Astrocyte (in vitro differentiated cells and primary cell): ENCODE measurements around the gene GNL2.
"Not testable (repeated sequence)": the region's sequence is repeated elsewhere in the genome, so short reads cannot be mapped to it uniquely, and the experiment has no call there.

Experiments
- EZH2 ChIP-seq: IDR thresholded peaks from 2 replicates; pipeline ENCODE4 v1.6.1; 2012; ENCODE audit warnings: mild to moderate bottlenecking, low read length, inconsistent platforms; ENCODE audit not compliant: insufficient read depth
- TF ChIP-seq, protein P1 (sequence below): IDR thresholded peaks from 2 replicates; pipeline ENCODE4 v1.5.1; 2011; ENCODE audit warnings: low read depth, mild to moderate bottlenecking, inconsistent platforms, low read length, moderate library complexity; ENCODE audit not compliant: insufficient read depth

DNA sequence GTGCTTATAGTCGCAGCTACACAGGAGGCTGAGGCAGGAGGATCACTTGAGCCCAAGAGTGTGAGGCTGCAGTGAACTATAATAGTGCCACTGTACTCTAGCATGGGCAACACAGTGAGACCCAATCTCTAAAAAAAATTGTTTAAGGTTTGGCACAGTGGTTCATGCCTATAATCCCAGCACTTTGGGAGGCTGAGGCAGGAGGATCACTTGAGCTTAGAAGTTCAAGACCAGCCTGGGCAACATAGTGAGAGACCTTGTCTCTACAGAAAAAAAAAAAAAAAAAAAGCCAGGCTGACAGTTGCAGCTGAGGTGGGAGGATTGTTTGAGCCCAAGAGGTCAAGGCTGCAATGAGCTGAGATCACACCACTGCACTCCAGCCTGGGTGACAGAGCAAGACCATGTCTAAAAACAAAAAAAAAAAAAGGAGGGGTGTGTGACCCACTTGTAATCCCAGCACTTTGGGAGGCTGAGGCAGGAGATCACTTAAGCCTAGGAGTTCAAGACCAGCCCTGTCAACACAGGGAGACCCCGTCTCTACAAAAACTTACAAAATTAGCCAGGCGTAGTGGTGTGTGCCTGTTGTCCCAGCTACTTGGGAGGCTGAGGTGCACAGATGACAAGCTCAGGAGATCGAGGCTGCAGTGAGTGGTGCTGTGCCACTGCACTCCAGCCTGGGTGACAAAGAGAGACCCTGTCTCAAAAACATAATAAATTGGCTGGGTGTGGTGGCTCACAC, 63.1 kb downstream of the GNL2 start:
- TF ChIP-seq, protein P1, sequence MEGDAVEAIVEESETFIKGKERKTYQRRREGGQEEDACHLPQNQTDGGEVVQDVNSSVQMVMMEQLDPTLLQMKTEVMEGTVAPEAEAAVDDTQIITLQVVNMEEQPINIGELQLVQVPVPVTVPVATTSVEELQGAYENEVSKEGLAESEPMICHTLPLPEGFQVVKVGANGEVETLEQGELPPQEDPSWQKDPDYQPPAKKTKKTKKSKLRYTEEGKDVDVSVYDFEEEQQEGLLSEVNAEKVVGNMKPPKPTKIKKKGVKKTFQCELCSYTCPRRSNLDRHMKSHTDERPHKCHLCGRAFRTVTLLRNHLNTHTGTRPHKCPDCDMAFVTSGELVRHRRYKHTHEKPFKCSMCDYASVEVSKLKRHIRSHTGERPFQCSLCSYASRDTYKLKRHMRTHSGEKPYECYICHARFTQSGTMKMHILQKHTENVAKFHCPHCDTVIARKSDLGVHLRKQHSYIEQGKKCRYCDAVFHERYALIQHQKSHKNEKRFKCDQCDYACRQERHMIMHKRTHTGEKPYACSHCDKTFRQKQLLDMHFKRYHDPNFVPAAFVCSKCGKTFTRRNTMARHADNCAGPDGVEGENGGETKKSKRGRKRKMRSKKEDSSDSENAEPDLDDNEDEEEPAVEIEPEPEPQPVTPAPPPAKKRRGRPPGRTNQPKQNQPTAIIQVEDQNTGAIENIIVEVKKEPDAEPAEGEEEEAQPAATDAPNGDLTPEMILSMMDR: not testable (repeated sequence)
- TF ChIP-seq EZH2: not testable (repeated sequence)
